Cardiac septum (tissue), 1 donor: ENCODE measurements around the gene NAP1L5. TPM values are rescaled to one million over a fixed set of nuclear protein-coding genes. Genes with fewer than 3 reads are reported as not detected.

ENCODE experiments used
- DNase-seq: peaks from one replicate; pipeline ENCODE4 v3.0.0-alpha.2; 2020; ENCODE audit warnings: low spot score
- intact Hi-C: fragments of 100-400 bp; cut with DNase I; formaldehyde crosslinking; loops from one replicate; pipeline ENCODE4 v1.14.0; 2022
- total RNA-seq: library from RNA; stranded (reverse); fragmentation: NEBNext Ultra II Directional; extraction: Animal tissue kit (Norgen Biotek cat#: 25700); gene quantifications from one replicate; pipeline ENCODE4 v1.2.1, GENCODE V29; 2021
- donor health status: DM: no; HTN: no; CAD: no.

The NAP1L5 gene
- total RNA-seq, 1 donor from 2014 or later, result 7.0 TPM

DNA sequence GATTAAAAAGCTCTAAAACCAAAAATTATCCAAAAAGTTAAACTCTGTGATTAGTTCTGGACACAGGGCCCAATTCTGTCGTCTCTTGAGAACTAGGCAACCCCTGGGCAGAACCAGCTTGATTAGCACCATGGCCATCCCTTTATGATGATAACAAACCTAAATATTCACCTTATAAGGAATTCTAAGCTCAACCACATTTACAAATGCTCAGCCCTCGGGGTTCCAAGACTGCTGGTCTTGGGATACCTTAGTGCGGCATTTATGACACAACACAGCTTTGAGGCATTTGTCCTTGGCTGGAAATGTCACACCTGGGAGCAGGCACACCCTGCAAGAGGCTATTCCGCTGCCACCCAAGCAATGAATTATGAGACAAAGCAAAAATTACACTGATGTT lies 27.5 kb upstream of the NAP1L5 start:
- intact Hi-C loops, result no loop called here
- DNase-seq, result no peak

DNA sequence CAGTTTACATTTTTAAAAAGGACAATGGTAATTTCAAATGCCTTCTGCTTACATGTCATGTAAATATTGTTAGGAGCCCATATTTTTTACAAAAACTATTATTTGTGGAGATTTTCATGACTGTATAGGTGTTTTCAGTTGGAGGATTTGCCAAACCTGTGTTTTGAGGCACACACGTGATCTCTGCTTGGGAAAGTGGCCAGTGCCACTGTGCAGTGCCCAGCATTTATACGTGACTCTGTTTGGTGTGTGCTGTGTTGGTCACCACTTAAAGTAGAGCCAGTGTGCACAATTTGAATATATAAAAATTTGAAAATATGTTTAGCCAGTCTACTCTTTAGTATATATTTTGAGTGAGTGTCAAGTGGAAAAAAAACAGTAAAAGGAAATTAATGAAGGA lies 26.8 kb upstream of the NAP1L5 start:
- DNase-seq, result no peak
- intact Hi-C loops, result no loop called here

DNA sequence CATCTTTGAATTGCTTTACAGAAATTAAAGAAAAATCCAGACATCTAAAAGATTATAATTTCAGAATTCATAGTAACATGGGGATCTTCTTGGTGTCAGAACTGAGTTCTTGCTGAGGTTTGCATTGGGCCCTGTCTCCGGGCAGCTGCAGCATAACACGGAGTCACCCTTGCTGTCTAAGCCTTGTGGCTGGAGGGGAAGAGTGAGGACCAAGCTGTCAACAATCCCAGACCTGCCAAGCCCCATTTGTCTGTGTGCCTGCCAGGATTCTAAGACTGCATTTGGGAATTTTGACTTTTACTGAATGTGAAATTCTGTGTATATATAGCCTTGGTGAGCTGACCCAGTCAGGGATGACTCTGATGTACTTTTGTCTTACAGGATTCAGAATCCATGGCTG lies 25.2 kb upstream of the NAP1L5 start:
- intact Hi-C loops, result no loop called here
- no peak for DNase-seq

DNA sequence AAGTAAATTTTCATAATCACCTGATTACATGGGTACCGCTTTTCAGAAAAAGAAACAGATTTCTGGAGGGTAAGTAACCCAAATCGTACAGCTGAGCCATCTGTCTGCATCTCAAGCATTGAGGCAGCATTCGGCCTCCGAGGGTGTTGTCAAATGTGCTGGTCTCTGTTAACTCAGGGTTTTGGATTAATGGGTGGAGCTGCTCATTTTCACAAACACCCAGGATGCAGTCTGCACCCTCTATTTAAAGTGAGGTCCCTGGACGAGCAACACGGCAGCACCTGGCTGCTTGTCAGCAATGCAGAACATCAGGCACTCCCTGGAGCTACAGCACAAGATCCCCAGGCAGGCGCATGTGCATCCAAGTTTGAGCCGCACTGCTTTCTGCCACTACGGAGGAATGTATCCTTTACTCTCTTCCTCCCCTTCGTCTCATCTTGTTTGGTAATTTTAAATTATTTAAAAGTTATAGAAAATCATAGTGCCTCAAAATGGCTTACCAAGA lies 24.7 kb upstream of the NAP1L5 start:
- DNase-seq, result no peak
- intact Hi-C loops, result no loop called here

DNA sequence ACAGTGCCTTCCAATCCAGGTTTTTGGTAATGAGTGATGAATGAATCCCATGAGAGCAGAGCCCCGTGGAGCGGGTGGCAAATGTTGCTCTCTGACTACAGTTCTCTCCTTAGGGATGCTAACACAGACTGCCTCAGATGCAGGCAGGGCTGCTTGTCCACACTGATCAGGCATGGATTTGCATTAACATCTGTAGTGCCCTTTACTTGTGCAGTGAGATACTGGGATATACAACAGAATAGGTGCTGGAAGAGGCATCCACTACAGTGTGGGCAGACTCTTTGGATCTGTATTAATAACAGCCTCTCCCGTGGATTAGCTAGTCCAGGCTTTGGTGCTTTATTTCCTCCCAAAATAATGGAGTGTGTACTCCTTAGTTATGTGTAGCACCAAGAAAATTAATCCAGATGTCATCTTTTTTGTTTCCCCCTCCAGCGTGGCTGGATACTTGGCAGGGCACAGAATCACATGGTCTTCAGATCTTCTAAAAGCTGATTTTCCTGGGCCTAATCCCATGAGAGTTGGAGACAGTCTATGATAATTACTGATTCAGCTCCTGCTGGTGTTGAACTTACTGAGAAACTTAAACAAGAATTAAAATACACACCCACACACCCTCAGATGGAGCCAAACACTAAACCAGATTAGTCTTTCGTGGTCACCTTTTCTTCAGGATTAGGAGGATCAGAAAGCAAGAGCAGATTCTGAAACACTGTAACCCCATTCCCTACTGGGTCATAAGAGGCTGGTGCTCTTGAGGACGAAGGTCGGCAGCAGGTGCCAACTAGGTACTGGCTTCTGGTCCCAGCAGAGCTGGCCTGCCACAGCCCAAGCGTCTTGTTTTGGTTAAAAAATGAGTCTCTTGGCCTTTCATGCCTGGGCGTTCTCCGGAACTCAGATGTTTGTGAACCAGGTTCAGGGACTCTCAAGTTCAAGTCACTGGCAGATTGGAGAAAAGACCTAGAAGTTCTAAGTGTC lies 23.1 kb upstream of the NAP1L5 start:
- DNase-seq, result no peak
- intact Hi-C loops, result no loop called here

DNA sequence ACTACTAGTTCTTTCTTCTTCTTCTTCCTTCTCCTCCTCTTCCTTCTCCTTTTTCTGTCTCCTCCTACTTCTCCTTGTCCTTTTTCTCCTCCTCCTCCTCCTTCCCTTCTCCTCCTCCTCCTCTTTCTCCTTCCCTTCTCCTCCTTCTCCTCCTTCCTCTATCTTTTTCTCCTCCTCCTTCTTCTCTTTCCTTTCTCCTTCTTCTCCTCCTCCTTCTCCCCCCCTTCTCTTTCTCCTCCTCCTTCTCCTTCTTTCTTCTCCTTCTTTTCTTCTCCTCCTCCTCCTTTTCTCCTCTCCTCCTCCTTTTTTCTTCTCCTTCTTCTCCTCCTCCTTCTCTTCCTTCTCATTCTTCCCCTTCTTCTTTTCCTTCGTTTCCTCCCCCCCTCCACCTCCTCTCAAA lies 21.8 kb upstream of the NAP1L5 start:
- intact Hi-C loops, result no loop called here
- no peak for DNase-seq

DNA sequence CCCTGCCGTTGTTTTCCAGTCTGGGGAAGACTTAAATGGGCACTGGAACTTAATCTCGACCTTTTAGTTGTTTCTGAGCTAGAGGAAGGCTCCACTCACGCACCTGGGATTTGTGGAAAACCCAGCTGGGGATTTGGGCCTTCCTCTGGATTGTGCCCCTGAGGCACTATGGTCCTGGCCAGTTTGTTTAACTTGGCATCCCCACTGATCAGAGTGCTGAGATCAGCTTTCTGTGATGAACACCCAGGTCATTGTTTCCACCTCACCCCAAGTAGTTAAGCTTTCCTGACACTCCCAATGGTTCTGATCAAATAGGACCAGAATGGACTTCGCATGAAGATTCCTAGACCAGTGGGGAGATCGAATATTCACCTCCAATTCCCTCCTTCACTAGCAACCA lies 20.5 kb upstream of the NAP1L5 start:
- DNase-seq, result no peak
- intact Hi-C loops, result no loop called here

DNA sequence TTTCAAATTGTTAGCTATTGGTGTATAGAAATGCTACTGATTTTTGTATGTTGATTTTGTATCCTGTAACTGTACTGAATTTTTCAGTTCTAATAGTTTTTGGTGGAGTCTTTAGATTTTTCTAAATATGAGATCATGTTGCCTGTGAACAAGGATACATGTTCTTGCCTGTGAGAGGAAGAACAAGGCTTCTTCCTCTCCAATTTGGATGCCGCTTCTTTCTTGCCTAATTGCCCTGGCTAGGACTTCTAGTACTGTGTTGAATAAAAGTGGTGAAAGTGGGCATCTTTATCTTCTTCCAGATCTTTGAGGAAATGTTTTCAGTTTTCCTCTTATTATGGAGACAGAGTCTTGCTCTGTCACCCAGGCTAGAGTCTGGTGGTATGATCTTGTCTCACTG lies 16.2 kb upstream of the NAP1L5 start:
- intact Hi-C loops, result no loop called here
- DNase-seq, result no peak

DNA sequence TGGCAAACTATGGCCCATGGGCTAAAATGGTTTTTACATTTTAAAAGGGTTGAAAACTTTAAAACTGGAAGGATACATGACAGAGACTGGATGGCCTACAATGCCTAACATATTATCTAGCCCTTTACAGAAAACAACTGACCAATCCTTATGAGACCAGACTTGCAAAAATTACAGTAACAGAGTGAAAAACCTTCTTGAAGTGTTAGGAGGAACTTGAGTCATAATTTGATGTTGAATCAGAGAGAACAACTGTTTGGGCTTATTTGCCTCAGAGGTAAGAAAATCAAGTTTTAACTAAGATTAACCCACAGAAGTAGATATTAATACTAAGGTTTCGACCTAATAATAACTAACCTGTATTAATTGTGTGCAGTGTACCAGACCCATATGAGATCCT lies 12.4 kb upstream of the NAP1L5 start:
- no peak for DNase-seq
- intact Hi-C loops, result loop anchor here (5.0 kb wide), 2 partner anchors 92 to 312 kb away; no protein-coding TSS in a partner anchor

DNA sequence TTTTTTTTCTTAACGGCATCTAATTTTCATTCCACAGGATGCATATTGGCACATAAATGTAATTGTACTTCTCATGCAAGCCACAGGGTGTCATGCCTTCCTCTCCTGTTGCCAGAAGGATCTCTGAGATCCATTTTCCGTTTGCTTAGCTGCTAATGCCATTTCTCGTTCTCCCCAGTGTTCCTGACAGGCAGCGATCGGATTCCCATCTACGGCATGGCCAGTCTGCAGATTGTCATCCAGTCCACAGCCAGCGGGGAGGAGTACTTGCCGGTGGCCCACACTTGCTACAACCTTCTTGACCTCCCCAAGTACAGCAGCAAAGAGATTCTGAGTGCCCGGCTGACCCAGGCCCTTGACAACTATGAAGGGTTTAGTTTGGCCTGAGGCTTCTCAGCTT lies 8.9 kb upstream of the NAP1L5 start:
- intact Hi-C loops, result loop anchor here (5.0 kb wide), 2 partner anchors 96 to 316 kb away; no protein-coding TSS in a partner anchor
- no peak for DNase-seq

DNA sequence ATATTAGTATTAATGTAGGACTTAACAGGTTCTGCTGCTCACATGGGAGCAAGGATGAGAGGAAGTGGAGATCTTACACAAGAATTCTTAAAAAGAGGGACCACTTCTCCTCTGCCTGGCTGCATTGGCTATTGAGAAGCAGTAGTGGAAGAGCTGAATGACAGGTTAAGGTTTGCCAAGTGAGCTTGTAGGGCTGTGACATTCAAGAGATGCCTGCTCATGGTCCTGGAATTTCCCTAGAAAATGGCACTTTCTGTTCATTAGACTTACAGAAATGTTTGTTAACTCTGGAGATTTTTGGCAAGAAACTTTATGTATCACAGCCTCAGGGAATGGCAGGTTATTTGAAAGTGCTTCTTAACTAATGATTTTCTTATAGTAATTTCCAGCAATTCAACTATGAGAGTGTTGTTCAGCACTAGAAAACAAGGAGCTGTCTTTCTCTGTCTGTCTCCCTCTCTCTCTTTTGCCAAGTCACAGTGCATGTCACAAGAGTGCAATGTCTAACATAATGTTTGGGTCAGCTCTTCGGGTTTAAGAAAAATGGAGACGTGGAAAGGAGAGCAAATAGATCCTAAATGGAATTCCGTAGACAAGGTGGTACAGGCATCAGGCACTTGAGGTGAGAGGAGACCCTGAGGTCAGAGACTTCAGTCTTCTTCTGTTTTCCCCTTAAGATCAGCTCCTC lies 8.3 kb upstream of the NAP1L5 start:
- no peak for DNase-seq
- intact Hi-C loops, result loop anchor here (5.0 kb wide), 2 partner anchors 96 to 316 kb away; no protein-coding TSS in a partner anchor

DNA sequence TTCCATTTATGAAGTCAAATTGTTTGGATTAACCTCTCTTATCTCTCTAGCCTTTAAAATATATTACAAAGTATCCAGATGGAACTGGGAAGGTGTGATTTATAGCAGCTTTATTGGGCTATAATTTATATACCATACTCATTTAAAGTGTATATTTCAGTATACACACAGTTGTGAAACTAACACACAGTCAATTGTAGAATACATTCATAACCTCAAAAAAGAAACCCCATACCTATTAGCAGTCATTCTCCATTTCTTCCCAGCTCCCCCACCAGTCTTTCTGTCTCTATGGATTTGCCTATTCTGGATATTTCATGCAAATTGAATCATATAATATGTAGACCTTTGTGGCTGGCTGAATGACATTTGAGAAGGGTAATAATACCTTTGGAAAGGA lies 7.6 kb upstream of the NAP1L5 start:
- intact Hi-C loops, result loop anchor here (5.0 kb wide), 2 partner anchors 97 to 317 kb away; no protein-coding TSS in a partner anchor

DNA sequence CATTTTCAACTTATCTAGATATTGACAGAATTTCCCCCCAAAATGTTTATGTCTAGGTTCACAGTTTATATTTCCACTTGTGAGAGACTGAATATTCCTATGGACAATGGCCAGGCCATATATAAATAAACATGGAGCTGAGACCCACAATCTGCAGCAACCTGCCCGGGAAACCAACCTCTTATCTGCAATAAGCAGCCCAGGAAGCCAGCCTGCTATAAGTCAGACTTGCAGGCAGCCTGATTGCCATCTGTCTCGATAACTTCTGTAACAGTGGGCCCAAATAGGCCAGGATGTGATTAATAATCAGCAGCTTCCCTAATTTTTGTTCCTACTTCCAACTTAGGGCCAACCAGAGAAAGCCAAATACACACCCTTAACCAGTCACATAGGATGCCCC lies 5.2 kb upstream of the NAP1L5 start:
- intact Hi-C loops, result no loop called here
- DNase-seq, result no peak

More for the DNA sequence above, 7.6 kb upstream of the NAP1L5 start:
- DNase-seq, result no peak

DNA sequence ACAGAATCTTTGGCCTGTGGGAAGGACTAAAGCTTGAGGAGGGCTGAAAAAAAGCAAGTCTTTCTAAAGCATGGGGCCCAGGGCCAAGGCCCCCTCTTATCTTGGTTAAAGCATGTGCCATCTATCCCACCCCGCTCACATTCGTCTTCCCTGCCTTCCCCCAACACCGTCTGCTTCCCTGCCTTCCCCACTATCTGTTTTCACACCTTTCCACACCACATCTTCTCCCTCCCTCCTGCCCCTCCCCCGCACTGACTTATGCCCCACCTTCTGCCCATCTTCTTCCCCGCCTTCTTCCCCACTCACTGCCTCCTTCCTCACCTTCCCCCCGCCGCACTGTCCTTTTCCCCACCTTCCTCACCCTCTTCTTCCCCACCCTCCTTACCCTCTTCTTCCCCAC lies 890 bp upstream of the NAP1L5 start:
- intact Hi-C loops, result no loop called here

DNA sequence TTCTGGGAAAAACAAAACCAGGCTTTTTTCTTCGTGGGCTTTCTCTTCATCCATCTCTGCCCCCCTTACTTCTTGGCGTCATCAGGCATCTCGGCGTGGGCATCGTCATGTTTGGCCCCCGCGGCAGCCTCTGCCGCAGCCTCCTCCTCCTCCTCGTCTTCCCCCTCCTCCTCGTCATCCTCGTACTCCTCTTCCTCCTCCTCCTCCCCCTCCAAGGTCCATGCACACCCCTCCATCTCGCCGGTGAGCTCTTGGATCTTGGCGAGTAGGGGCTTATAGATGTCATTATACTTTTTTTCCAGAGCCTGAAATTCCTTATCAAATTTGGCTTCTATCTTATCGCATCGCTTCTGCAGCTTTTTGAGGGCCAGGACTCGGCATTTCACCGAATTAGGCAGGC lies 488 bp downstream of the NAP1L5 start:
- DNase-seq, result no peak
- intact Hi-C loops, result no loop called here

More for the DNA sequence above, 890 bp upstream of the NAP1L5 start:
- DNase-seq, result no peak

DNA sequence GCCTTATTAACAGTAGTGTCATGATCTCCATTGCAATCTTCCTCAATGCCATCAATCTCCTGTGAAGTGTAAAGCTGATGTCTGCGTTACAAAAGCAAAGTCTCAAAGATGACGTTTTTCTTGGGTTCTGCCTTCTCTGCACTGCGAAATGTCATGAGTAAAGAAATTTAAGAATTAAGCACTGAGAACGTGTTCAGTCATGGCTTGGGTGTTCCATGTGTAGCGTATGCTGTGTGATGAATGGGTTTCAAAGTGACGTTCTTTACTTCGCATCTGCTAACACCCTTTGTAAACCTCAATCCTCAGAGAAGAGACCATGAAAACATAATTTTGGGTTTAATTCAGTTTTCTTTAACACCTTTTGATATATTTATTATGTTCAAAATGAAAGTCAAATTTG lies 999 bp downstream of the NAP1L5 start:
- no peak for DNase-seq
- intact Hi-C loops, result no loop called here

DNA sequence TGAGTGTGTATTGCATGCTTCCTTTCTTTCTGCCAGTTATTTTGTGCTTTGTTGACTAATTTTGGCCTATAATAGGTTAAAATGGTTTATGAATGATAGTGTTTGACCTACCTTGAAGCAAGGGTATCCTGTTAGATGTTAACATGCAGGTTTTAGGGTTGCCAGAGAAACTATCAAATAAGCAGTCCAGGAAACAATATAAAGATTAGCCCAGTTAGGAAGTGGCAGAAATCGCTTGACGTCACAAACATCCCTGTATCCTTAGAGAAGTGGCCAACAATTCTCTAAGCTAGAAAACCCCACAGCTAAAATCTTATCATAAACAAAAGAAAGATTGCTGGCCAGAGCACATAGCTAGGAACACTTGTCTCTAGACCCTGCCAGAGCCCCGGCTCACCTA lies 3.8 kb downstream of the NAP1L5 start:
- DNase-seq, result no peak
- intact Hi-C loops, result no loop called here

DNA sequence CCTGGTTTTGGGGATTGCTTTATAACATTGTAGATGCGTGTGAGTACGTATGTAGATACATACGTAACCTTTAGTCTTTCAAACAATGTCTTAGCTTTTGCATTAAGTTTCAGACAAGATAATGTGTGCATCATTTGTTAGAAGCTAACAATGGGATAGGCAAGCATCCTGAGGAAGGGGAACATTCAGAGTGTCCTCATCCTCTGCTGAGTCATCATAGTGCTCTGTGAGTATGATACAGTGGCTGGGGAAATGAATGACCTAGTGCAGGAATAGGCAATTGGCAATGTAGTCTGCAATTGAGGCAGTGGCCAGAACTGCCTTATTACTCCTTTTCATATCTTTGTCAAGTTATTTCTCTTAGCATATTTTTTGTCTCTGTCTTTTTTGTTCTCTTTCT lies 7.3 kb downstream of the NAP1L5 start:
- intact Hi-C loops, result no loop called here
- DNase-seq, result no peak

DNA sequence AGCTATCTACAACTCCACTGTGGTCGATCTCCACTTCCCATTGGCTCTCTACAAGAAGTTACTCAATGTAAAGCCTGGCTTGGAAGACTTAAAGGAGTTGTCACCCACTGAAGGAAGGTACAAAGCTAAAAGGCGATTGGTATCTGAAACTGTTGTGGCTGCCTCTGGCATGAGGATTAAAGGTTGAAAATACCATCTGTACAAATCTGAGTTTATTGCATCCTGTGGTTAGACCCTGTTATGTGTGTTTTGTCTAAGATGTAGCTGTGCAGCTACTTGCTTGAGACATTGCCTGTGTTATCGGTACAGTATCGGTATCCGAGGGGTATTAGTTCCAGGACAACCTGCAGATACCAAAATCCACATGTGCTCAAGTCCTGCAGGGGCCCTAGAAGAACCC lies 16.4 kb downstream of the NAP1L5 start:
- no peak for DNase-seq
- intact Hi-C loops, result no loop called here

DNA sequence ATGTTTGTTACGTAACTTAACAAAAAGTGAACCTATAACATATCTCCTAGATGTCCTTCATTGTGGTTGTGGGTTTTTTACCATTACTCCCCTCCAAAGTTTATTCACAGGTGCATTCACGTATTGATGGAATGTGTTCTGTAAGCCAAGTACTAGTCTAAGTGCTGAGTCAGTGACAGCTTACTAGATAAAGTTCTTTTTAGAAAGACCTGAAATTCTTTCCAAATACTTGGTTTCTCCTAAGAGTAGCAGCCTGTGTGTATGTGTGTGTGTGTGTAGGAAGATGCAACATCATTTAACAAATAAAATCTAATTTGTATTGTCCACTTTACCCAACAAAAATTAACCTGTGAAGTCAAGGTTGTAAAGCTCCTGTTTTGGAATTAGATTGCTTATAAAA lies 22.1 kb downstream of the NAP1L5 start:
- intact Hi-C loops, result no loop called here
- no peak for DNase-seq

DNA sequence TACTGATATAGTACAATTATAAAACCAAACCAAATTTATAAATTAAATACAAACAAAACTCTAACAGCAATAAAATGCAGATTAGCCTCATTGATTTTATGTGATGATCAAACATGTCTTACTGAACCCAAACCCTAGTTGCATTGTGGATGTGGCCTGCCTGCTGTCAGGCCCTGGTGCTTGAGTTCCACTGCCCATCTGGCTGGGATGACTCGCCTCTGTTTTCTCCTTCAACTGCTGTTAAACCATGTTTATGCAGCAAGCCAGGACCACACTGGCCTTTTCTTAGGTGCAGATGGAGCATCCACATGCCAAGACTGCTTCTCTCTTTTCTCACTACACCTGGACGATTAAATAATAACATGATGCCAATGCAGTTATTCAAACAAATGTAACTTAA lies 22.6 kb downstream of the NAP1L5 start:
- no peak for DNase-seq
- intact Hi-C loops, result no loop called here
